ENCODE results near the gene TTC9.

TTC9 gene

DNA sequence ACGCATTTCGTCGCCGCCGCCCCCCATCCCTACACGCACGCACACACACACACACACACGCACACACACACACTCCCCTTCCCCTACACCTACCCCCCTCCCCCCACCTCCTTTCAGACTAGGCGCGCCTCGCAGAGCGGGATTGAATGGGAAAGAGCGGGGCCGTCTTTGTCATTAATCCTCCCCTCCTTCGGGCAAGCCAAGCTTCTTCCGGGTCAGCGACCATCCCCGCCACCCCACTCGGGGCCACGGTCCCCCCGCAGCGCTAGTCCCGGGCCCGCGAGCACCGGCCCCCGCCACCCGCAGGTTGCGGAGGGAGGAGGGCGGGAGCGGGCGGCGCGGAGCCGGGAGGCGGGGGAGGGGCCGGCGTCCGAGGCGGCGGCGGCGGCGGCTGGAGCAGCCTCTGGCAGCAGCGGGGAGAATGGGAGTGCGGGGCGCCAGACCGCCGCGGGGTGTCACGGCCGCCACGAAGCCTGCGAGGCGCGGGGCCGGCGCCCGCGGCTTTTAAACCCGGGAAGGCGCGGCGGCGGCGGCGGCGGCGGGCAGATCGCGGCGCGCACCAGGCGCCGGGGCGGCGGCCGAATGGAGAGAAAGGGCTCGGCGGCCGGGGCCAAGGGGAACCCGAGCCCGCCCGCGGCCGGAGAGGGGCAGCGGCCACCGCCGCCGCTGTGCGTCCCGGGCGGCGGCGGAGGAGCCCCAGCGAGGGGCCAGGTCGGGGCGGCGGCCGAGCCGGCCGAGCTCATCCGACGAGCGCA is at the start of gene TTC9:
Gene TTC9 (plus strand): TSS at position 369 of the 755 bp plus-strand sequence. CDS start 214 bp downstream, at position 583.
- DNase-seq = no peak

- DNase-seq = no peak
Observed at GRCh38 chr14:70594461-70594860, 47.3 kb upstream of the TTC9 start.

GRCh38 chr14:70595443-70596185 is 46.1 kb upstream of the TTC9 start:
- no peak for DNase-seq

DNA sequence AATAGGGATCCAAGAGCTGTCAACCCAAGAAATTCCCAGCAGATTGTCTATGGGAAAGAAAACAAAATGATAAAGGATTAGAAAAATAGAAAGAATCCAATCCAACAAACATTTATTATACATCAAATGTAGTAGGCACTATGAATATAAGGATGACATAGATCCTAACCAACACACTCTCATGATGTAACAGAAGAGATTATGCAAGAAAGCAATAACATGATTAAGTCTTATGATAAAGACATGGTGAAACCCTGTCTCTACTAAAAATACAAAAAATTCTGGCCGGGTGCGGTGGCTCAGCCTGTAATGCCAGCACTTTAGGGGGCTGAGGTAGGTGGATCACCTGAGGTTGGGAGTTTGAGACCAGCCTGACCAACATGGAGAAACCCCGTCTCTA is 44.0 kb upstream of the TTC9 start:
- no peak for DNase-seq

DNA sequence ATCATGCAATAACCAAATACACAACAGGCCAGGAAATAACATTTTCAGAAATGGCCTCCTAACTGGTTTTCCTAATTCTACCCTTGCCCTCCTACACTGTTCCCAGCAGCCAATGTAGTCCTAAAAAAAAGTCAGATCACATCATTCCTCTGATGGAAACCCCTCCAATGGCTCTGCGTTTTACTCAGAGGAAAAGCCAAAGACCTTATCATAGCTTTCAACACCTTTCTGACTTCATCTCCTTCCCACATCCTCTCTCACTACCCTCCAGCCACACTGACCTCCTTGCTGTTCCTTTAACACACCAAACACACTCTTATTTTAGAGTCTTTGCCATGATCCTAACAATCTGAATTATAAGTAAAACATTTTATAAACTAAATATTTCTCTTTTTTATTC is 42.4 kb upstream of the TTC9 start:
- no peak for DNase-seq

DNA sequence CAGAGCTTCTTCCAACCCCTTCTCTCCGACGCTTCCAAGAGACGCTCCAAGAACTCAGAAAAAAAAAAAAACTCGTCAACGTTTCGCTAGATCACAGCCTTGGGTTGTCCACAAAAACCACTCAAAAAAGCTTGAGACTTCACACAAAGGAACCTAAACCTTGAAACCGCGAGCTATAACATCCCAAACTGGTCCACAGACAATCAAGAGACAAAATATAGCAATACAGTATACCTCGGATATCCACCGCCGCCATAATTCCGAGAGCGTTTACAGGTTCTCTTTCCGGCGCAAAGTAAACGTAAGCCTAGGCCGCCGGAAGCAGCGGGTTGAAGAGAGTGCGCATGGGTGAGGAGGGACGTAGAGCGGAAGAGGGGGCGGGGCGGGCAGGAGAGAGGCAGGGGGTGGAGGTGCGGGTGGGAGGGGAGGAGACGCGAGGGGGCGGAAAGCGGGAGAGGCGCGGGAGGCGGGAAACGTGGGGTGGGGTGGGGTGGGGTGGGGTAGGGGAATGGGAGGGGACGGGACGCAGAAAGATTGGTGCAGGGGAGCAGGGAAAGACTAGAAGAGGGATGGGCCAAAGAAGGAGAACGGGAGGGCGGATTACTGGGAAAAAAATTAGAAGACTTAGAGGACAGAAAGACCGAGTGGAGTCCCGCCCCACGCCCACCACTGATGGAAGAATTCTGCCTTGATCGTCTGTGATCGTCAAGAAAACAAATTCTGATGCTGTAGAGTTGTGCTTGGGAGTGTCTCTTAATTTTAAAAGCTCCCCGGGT is 41.1 kb upstream of the TTC9 start, which contains the start of gene MED6:
Gene MED6 (minus strand): TSS at position 274 of the 776 bp plus-strand sequence. CDS start 18 bp downstream, at position 256.
- peak; percentile 23 for DNase-seq

- DNase-seq = no peak
Observed at GRCh38 chr14:70601162-70601561, 40.6 kb upstream of the TTC9 start.

- DNase-seq = no peak
Observed at GRCh38 chr14:70602254-70602653, 39.5 kb upstream of the TTC9 start.

DNA sequence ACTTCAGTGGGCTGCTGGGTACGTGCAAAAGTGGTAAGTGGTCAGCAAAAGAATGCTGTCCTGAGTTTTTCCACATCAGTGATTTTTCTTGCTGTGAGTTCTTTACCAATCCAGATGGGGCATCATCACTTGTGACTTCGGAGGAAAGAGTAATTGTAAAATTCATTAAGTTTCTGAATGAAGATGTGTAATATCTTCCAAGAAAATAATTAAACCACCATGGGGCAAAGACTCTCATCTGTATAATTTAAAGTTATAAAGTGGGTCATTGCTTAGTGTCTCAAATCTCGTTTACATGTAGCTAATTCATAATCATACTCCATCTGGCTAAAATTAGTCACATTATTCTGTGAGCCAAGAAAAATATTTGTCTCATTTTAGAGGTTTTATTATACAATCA is 30.5 kb upstream of the TTC9 start:
- DNase-seq = no peak

DNA sequence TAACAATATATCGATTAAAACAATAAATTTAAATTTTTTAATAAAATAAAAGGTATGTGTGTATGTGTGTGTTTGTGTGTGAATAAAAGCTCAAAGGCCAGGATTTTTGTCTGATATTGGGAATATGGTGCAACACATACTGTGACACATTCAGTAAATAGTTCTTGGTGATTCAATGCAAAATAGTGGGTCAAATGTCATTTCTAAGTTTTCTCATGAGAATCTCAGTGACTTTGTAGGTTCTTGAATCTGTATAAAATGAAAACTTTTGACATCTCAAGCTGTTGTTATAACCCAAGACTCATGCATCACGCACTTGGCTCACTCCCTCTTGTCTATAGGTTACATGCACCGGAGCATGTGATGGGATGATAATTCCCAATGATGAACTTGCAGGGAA is 25.1 kb upstream of the TTC9 start:
- DNase-seq = no peak

- DNase-seq = no peak
Observed at GRCh38 chr14:70618314-70618713, 23.4 kb upstream of the TTC9 start.

- no peak for DNase-seq
Observed at GRCh38 chr14:70619708-70620107, 22.0 kb upstream of the TTC9 start.

DNA sequence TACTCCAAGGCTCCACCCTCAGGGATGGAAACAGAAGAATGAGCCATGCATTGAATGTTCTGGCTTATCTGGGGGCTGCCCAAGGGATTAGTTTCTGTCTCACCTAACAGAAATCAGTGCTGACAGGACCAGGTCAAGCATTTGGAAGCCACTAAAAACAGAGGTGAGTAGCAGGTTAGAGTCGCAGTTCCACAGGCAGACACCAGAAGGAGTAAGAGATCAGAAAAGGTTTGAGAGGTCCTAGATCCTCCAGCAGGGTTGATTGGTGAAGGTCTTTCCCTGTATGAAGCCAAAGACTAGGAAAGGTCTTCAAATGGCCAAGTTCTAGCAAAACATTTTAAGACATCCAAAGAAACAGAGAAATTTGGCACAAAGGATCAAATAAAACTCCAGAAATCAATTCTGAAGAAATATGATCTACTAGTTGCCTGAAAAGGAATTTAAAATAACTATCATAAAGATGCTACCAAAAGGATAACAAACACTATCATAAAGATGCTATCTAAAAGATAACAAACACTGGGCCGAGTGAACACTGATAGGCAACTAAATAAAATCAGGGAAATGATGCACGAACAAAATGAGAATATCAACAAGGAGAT is 19.5 kb upstream of the TTC9 start:
- no peak for DNase-seq

GRCh38 chr14:70624972-70625371 is 16.7 kb upstream of the TTC9 start:
- no peak for DNase-seq

- no peak for DNase-seq
Observed at GRCh38 chr14:70631948-70632347, 9.8 kb upstream of the TTC9 start.

- no peak for DNase-seq
Observed at GRCh38 chr14:70635971-70636595, 5.6 kb upstream of the TTC9 start.

DNA sequence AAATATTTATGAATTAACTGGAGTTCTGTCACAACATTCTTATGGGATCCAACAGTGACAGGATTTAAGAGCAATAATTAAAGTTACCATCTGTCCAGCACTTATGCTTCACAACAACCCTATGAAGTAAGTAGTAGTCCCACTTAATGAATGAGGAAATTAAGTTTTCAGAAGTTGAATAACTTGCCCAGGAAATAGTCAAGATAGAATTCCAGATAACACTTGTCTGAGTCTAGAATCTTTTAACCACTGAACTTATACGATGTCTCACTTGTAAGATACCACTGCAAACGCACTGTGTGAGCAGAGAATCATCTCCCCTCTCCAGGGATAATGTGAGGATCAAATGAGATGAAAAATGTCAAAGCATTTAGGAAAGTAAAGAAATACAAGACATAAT is 3.3 kb upstream of the TTC9 start:
- no peak for DNase-seq

GRCh38 chr14:70640938-70641547 is 673 bp upstream of the TTC9 start:
- no peak for DNase-seq

- no peak for DNase-seq
Observed at GRCh38 chr14:70642303-70643235, 853 bp downstream of the TTC9 start.

DNA sequence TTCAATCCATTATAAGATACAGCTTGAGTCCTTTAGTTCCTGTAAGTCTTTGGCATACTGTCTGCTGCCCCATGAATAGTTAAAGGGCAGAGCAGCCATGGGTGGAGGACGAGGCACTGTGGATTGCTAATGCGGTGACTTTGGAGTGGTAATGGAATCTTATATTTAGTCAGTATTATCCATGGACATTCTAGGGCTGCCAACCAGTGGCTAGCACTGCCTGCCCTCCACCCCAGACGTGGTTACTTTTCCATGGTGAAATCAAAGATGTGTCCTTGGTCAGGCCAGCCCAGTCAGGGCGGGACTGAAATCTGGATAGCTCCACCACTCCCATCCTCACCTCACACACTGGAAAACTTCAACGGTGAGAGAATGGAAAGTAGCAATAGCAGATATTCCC is 2.3 kb downstream of the TTC9 start:
- DNase-seq = no peak

- DNase-seq = no peak
Observed at GRCh38 chr14:70645892-70646291, 4.2 kb downstream of the TTC9 start.

Data from SIG-M5 (cell line).